ENCODE measurements around the gene ABCA12.

The ABCA12 gene

GRCh38 chr2:214987261-214987660 lies 151.2 kb downstream of the ABCA12 start:
- H3K27me3 ChIP-seq (ENCODE audit: insufficient read depth, low read length) = no peaks in the 10 kb centered on the region
- no peaks in the 10 kb centered on the region for H3K79me2 ChIP-seq (ENCODE audit: insufficient read depth, low read length)
- H3K27ac ChIP-seq (ENCODE audit: low read depth, low read length, poor library complexity, severe bottlenecking) = no peak overlapping the region
- H3K4me1 ChIP-seq (ENCODE audit: insufficient read depth, low read length, severe bottlenecking) = no peaks in the 10 kb centered on the region
- H3K9me3 ChIP-seq (ENCODE audit: low read length) = no peaks in the 10 kb centered on the region
- no peak overlapping the region for H3K4me2 ChIP-seq (ENCODE audit: low read length)
- no peaks in the 10 kb centered on the region for H4K20me1 ChIP-seq (ENCODE audit: insufficient read depth, low read length)
- H3K4me3 ChIP-seq (ENCODE audit: low read depth, low read length, poor library complexity, severe bottlenecking) = no peak overlapping the region
- H3K9ac ChIP-seq (ENCODE audit: low read length) = no peak overlapping the region
- TF ChIP-seq EZH2 (IDR thresholded peaks at IDR 0.05; ENCODE audit: borderline replicate concordance, low read length) (no peak), CTCF (IDR thresholded peaks at IDR 0.05; ENCODE audit: low read length) (no peak)
- no peak overlapping the region for H2AFZ ChIP-seq (ENCODE audit: low read length)
- H3F3A ChIP-seq (ENCODE audit: insufficient read depth, low read length) = no peaks in the 10 kb centered on the region
- no peaks in the 10 kb centered on the region for H3K9me2 ChIP-seq (ENCODE audit: low read depth, low read length)
- H3K36me3 ChIP-seq (ENCODE audit: insufficient read depth, low read length) = no peaks in the 10 kb centered on the region

- no peaks in the 10 kb centered on the region for H3K79me2 ChIP-seq (ENCODE audit: insufficient read depth, low read length)
- H4K20me1 ChIP-seq (ENCODE audit: insufficient read depth, low read length) = no peaks in the 10 kb centered on the region
- H3K9me2 ChIP-seq (ENCODE audit: low read depth, low read length) = no peaks in the 10 kb centered on the region
- no peaks in the 10 kb centered on the region for H3K36me3 ChIP-seq (ENCODE audit: insufficient read depth, low read length)
- no peaks in the 10 kb centered on the region for H3K27me3 ChIP-seq (ENCODE audit: insufficient read depth, low read length)
- H3K27ac ChIP-seq (ENCODE audit: low read depth, low read length, poor library complexity, severe bottlenecking) = no peak overlapping the region
- H3K9me3 ChIP-seq (ENCODE audit: low read length) = no peaks in the 10 kb centered on the region
- no peak overlapping the region for H3K9ac ChIP-seq (ENCODE audit: low read length)
- no peaks in the 10 kb centered on the region for H3K4me1 ChIP-seq (ENCODE audit: insufficient read depth, low read length, severe bottlenecking)
- H2AFZ ChIP-seq (ENCODE audit: low read length) = no peak overlapping the region
- no peaks in the 10 kb centered on the region for H3F3A ChIP-seq (ENCODE audit: insufficient read depth, low read length)
- no peak overlapping the region for H3K4me2 ChIP-seq (ENCODE audit: low read length)
- no peak overlapping the region for H3K4me3 ChIP-seq (ENCODE audit: low read depth, low read length, poor library complexity, severe bottlenecking)
- no peak for TF ChIP-seq EZH2 (IDR thresholded peaks at IDR 0.05; ENCODE audit: borderline replicate concordance, low read length)
- TF ChIP-seq CTCF (IDR thresholded peaks at IDR 0.05; ENCODE audit: low read length) = no peak
Measured at GRCh38 chr2:214985619-214986018, 152.8 kb downstream of the ABCA12 start.

- no peaks in the 10 kb centered on the region for H3F3A ChIP-seq (ENCODE audit: insufficient read depth, low read length)
- H3K9me2 ChIP-seq (ENCODE audit: low read depth, low read length) = no peaks in the 10 kb centered on the region
- no peaks in the 10 kb centered on the region for H3K36me3 ChIP-seq (ENCODE audit: insufficient read depth, low read length)
- no peaks in the 10 kb centered on the region for H3K4me1 ChIP-seq (ENCODE audit: insufficient read depth, low read length, severe bottlenecking)
- H3K4me3 ChIP-seq (ENCODE audit: low read depth, low read length, poor library complexity, severe bottlenecking) = no peak overlapping the region
- no peak overlapping the region for H3K9ac ChIP-seq (ENCODE audit: low read length)
- no peaks in the 10 kb centered on the region for H3K9me3 ChIP-seq (ENCODE audit: low read length)
- no peak overlapping the region for H3K27ac ChIP-seq (ENCODE audit: low read depth, low read length, poor library complexity, severe bottlenecking)
- H3K79me2 ChIP-seq (ENCODE audit: insufficient read depth, low read length) = no peaks in the 10 kb centered on the region
- no peaks in the 10 kb centered on the region for H4K20me1 ChIP-seq (ENCODE audit: insufficient read depth, low read length)
- no peak overlapping the region for H3K4me2 ChIP-seq (ENCODE audit: low read length)
- H2AFZ ChIP-seq (ENCODE audit: low read length) = no peak overlapping the region
- H3K27me3 ChIP-seq (ENCODE audit: insufficient read depth, low read length) = no peaks in the 10 kb centered on the region
- TF ChIP-seq EZH2 (IDR thresholded peaks at IDR 0.05; ENCODE audit: borderline replicate concordance, low read length) (no peak), CTCF (IDR thresholded peaks at IDR 0.05; ENCODE audit: low read length) (no peak)
Measured at GRCh38 chr2:214966420-214966819, 172.0 kb downstream of the ABCA12 start.
